A549 (cell line): Measurements from ENCODE around the gene NEXN. TPM values are rescaled to one million over a fixed set of nuclear protein-coding genes. Genes with fewer than 3 reads are reported as not detected.

Experiments used
- ATAC-seq, 2 experiments: fragments of 200-7000 bp in 1 of 2; fragments of >200 bp in 1 of 2; cut with Nextera tagmentation in 1 of 2; cut with Tn5 transposase in 1 of 2; 3 replicates each; pipeline versions ENCODE4 v1.8.0 to v1.9.1; 2018 to 2020; ENCODE audit warnings: mild to moderate bottlenecking in 1 of 2, moderate library complexity in 1 of 2
- CTCF ChIA-PET: fragments of 300-600 bp; sonication (Branson Sonifier 250); formaldehyde crosslinking; extraction: SDS; loops from one replicate; lab custom pipeline; 2021; ENCODE audit warnings: antibody characterized with exemption, inconsistent platforms; lab: Yijun Ruan, JAX
- POLR2A ChIA-PET: fragments of 350-600 bp; formaldehyde crosslinking; extraction: SDS; loops from one replicate; lab custom pipeline; 2021; ENCODE audit warnings: antibody characterized with exemption, inconsistent platforms; lab: Yijun Ruan, JAX
- DNase-seq, 2 experiments: peaks; one replicate each; pipeline versions ENCODE4 v3.0.0 to v3.0.0-alpha.2; 2011 to 2016; ENCODE audit warnings: low read depth in 1 of 2, low spot score in 1 of 2
- FAIRE-seq: peaks from 2 replicates; lab custom pipeline; 2011; peaks lifted over from hg19 to GRCh38; lab: Jason Lieb, UNC
- H3K27ac ChIP-seq, 2 experiments: fragments of >200 bp; sonication (Bioruptor Twin); formaldehyde crosslinking; 3 replicates each; pipeline ENCODE4 v1.5.1; 2016 to 2017
- H3K4me1 ChIP-seq: fragments of >200 bp; sonication (Bioruptor Twin); formaldehyde crosslinking; 3 replicates; pipeline ENCODE4 v1.6.1; 2016
- H3K4me2 ChIP-seq: fragments of >200 bp; sonication (Bioruptor Twin); formaldehyde crosslinking; 3 replicates; pipeline ENCODE4 v1.6.1; 2016
- H3K4me3 ChIP-seq: fragments of >200 bp; sonication (Bioruptor Twin); formaldehyde crosslinking; 3 replicates; pipeline ENCODE4 v1.5.1; 2016
- H3K9me3 ChIP-seq: fragments of >200 bp; sonication (Bioruptor Twin); formaldehyde crosslinking; 3 replicates; pipeline ENCODE4 v1.6.1; 2016
- CBX8 ChIP-seq: fragments of 200-600 bp; sonication (generic); IDR thresholded peaks from 2 replicates; pipeline ENCODE4 v1.6.1; 2016
- CEBPB ChIP-seq, 2 experiments: fragments of >200 bp in 1 of 2; sonication (Bioruptor Twin) in 1 of 2; formaldehyde crosslinking in 1 of 2; IDR thresholded peaks; 2 replicates each; pipeline ENCODE4 v1.6.1; 2012 to 2016
- CHD2 ChIP-seq: fragments of 150-350 bp; IDR thresholded peaks from 2 replicates; pipeline ENCODE4 v1.6.1; 2014; ENCODE audit warnings: low read length; ENCODE audit not compliant: partially characterized antibody
- ESRRA ChIP-seq: fragments of 150-350 bp; IDR thresholded peaks from 2 replicates; pipeline ENCODE4 v1.6.1; 2014; ENCODE audit warnings: mild to moderate bottlenecking, low read length, borderline replicate concordance
- FOSL2 ChIP-seq, 2 experiments: fragments of 450-650 bp in 1 of 2; fragments of >200 bp in 1 of 2; sonication (Bioruptor Twin) in 1 of 2; formaldehyde crosslinking; IDR thresholded peaks; 2 replicates each; pipeline versions ENCODE4 v1.5.0 to v1.6.1; 2016 to 2020; ENCODE audit warnings: mild to moderate bottlenecking in 1 of 2, moderate library complexity in 1 of 2
- FOXS1 ChIP-seq: fragments of 250-450 bp; sonication (Bioruptor Pico); IDR thresholded peaks from 2 replicates; pipeline ENCODE4 v1.5.0; 2020; ENCODE audit warnings: mild to moderate bottlenecking, moderate library complexity
- GATA3 ChIP-seq: IDR thresholded peaks from 2 replicates; pipeline ENCODE4 v1.6.1; 2012; ENCODE audit warnings: borderline replicate concordance
- HDAC2 ChIP-seq: fragments of 200-600 bp; sonication (generic); IDR thresholded peaks from 2 replicates; pipeline ENCODE4 v1.6.1; 2016
- HEYL ChIP-seq: fragments of 250-450 bp; sonication (Bioruptor Pico); IDR thresholded peaks from 2 replicates; pipeline ENCODE4 v1.8.0; 2021; ENCODE audit warnings: mild to moderate bottlenecking, moderate library complexity
- JUN ChIP-seq, 2 experiments: fragments of >200 bp; sonication (Bioruptor Twin); formaldehyde crosslinking; IDR thresholded peaks; 2 replicates in 1 of 2; 3 replicates in 1 of 2; pipeline ENCODE4 v1.6.1; 2016 to 2017
- KDM5A ChIP-seq: fragments of 200-600 bp; sonication (generic); IDR thresholded peaks from 2 replicates; pipeline ENCODE4 v1.6.1; 2016; ENCODE audit warnings: antibody characterized with exemption, mild to moderate bottlenecking
- MAZ ChIP-seq: fragments of 150-350 bp; IDR thresholded peaks from 2 replicates; pipeline ENCODE4 v1.6.1; 2014; ENCODE audit warnings: antibody characterized with exemption, low read depth, low read length, borderline replicate concordance
- NFE2L2 ChIP-seq: fragments of 150-350 bp; conservative IDR thresholded peaks from 2 replicates; pipeline ENCODE4 v1.6.1; 2014; ENCODE audit warnings: low read length
- NPAS2 ChIP-seq: fragments of 250-450 bp; sonication (Bioruptor Pico); IDR thresholded peaks from 2 replicates; pipeline ENCODE4 v1.8.0; 2022; ENCODE audit warnings: mild to moderate bottlenecking, moderate library complexity, borderline replicate concordance
- PHF8 ChIP-seq: fragments of 200-600 bp; sonication (generic); IDR thresholded peaks from 2 replicates; pipeline ENCODE4 v1.6.1; 2016; ENCODE audit warnings: low read depth, mild to moderate bottlenecking, antibody characterized with exemption, moderate library complexity, borderline replicate concordance
- POLR2A ChIP-seq: IDR thresholded peaks from 2 replicates; pipeline ENCODE4 v1.6.1; 2012; ENCODE audit warnings: mild to moderate bottlenecking, low read length
- POLR2AphosphoS2 ChIP-seq: conservative IDR thresholded peaks from 2 replicates; pipeline ENCODE4 v1.6.1; 2012; ENCODE audit warnings: low read length, improper control_type of control experiment, inconsistent platforms
- RAD21 ChIP-seq, 2 experiments: fragments of >200 bp in 1 of 2; sonication (Bioruptor Twin) in 1 of 2; formaldehyde crosslinking in 1 of 2; IDR thresholded peaks in 1 of 2; conservative IDR thresholded peaks in 1 of 2; 2 replicates in 1 of 2; 3 replicates in 1 of 2; pipeline ENCODE4 v1.6.1; 2012 to 2018; ENCODE audit warnings: inconsistent platforms in 1 of 2
- RARB ChIP-seq: fragments of 250-450 bp; sonication (Bioruptor Pico); IDR thresholded peaks from 2 replicates; pipeline ENCODE4 v1.8.0; 2021; ENCODE audit warnings: mild to moderate bottlenecking, moderate library complexity
- RCOR1 ChIP-seq: fragments of 150-350 bp; IDR thresholded peaks from 2 replicates; pipeline ENCODE4 v1.6.1; 2014; ENCODE audit warnings: antibody characterized with exemption, low read length, low read depth
- RFX5 ChIP-seq: fragments of 450-650 bp; IDR thresholded peaks from 2 replicates; pipeline ENCODE4 v1.7.1; 2014; ENCODE audit warnings: antibody characterized with exemption, mild to moderate bottlenecking, moderate library complexity
- RNF2 ChIP-seq: fragments of 200-600 bp; sonication (generic); IDR thresholded peaks from 2 replicates; pipeline ENCODE4 v1.6.1; 2016; ENCODE audit warnings: low read depth, mild to moderate bottlenecking, antibody characterized with exemption, moderate library complexity, borderline replicate concordance
- SMC3 ChIP-seq: fragments of >200 bp; sonication (Bioruptor Twin); formaldehyde crosslinking; IDR thresholded peaks from 3 replicates; pipeline ENCODE4 v1.6.1; 2018; ENCODE audit warnings: inconsistent platforms
- TP53 ChIP-seq: fragments of 250-450 bp; sonication (Bioruptor Pico); IDR thresholded peaks from 2 replicates; pipeline ENCODE4 v1.5.0; 2021; ENCODE audit warnings: mild to moderate bottlenecking, moderate library complexity
- ZNF302 ChIP-seq: fragments of 250-450 bp; sonication (Bioruptor Pico); IDR thresholded peaks from 2 replicates; pipeline ENCODE4 v1.9.0; 2021; ENCODE audit warnings: inconsistent platforms, mild to moderate bottlenecking, moderate library complexity
- ZSCAN20 ChIP-seq: fragments of 250-450 bp; sonication (Bioruptor Pico); IDR thresholded peaks from 2 replicates; pipeline ENCODE4 v1.8.0; 2022; ENCODE audit warnings: mild to moderate bottlenecking, moderate library complexity
- WGBS: methylation state at CpG from one replicate; pipeline ENCODE4 v1.1.6; 2017; ENCODE audit errors: missing lambda C conversion rate; 5-methylcytosine and 5-hydroxymethylcytosine counted together
- polyA plus RNA-seq, 4 experiments: library from polyadenylated mRNA; depleted of rRNA in 3 of 4; stranded (reverse); fragments of >200 nt; fragmentation: RNase III in 1 of 4; extraction: RNeasy Plus Mini Kit Qiagen cat#74134 plus additional on column Dnase treatment in 1 of 4; gene quantifications; 2 replicates in 3 of 4; 3 replicates in 1 of 4; pipeline ENCODE4 v1.2.3, GENCODE V29; 2011 to 2017
- TF ChIP-seq, protein P1 (sequence below): IDR thresholded peaks from 2 replicates; pipeline ENCODE4 v1.6.1; 2012
- TF ChIP-seq, protein P2 (sequence below): fragments of 250-450 bp; sonication (Bioruptor Pico); IDR thresholded peaks from 2 replicates; pipeline ENCODE4 v1.5.0; 2020; ENCODE audit warnings: low read depth, mild to moderate bottlenecking, moderate library complexity
- TF ChIP-seq, protein P3 (sequence below): fragments of 150-350 bp; IDR thresholded peaks from 2 replicates; pipeline ENCODE4 v1.6.1; 2014; ENCODE audit warnings: low read depth, mild to moderate bottlenecking, low read length
- TF ChIP-seq, protein P4 (sequence below): fragments of >200 bp; sonication (Bioruptor Twin); formaldehyde crosslinking; IDR thresholded peaks from 2 replicates; pipeline ENCODE4 v1.6.1; 2016

The NEXN gene
- polyA plus RNA-seq, 2 of the 4 experiments (the other 2 are of a cell fraction) = 1.8 to 8.2 TPM

- 90% methylated on average over 1 of the region's 1 CpG for WGBS
- H3K4me2 ChIP-seq = no peak overlapping the region
- no peak for TF ChIP-seq SMC3
- no peak for ATAC-seq
- CTCF ChIA-PET = no interaction called here
- POLR2A ChIA-PET = no interaction called here
- no peaks in the 10 kb centered on the region for H3K4me1 ChIP-seq
- no peaks in the 10 kb centered on the region for H3K9me3 ChIP-seq
- no peak overlapping the region for H3K4me3 ChIP-seq
- no peak overlapping the region for H3K27ac ChIP-seq
- DNase-seq = no peak
- FAIRE-seq = no peak
These were observed 38.3 kb upstream of the NEXN start for GRCh38 chr1:77850082-77850481.

- H3K4me1 ChIP-seq = no peaks in the 10 kb centered on the region
- no peak for TF ChIP-seq CBX8
- no peak for TF ChIP-seq RNF2
- TF ChIP-seq, protein P1, sequence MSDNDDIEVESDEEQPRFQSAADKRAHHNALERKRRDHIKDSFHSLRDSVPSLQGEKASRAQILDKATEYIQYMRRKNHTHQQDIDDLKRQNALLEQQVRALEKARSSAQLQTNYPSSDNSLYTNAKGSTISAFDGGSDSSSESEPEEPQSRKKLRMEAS = no peak
- TF ChIP-seq KDM5A = no peak
- TF ChIP-seq, protein P2, sequence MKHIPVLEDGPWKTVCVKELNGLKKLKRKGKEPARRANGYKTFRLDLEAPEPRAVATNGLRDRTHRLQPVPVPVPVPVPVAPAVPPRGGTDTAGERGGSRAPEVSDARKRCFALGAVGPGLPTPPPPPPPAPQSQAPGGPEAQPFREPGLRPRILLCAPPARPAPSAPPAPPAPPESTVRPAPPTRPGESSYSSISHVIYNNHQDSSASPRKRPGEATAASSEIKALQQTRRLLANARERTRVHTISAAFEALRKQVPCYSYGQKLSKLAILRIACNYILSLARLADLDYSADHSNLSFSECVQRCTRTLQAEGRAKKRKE (CRISPR knock-in tag) = no peak
- H3K4me2 ChIP-seq = no peak overlapping the region
- no peaks in the 10 kb centered on the region for H3K9me3 ChIP-seq
- 85% methylated on average over 4 of the region's 4 CpGs for WGBS
- ChIA-PET CTCF (no interaction called here), POLR2A (no interaction called here)
- H3K27ac ChIP-seq = no peak overlapping the region
- DNase-seq (no peak), ATAC-seq (no peak), FAIRE-seq (no peak)
- H3K4me3 ChIP-seq = no peak overlapping the region
These were observed 30.9 kb upstream of the NEXN start for GRCh38 chr1:77857552-77857951.

DNA sequence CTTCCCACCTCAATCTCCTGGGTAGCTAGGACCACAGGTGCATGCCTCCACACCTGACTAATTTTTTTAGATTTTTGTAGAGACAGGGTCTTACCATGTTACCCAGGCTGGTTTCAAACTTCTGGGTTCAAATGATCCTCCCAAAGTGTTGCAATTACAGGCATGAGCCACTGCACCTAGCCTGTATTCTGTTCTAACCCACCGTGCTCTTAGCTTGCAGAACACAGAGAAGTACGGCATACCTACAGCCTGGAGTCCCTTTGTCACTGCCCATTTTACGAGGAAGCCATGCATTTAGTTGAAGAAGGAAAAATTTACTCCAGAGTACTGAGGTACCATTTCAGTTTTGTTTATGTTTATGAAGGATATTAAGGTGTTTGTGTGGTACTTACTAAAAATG is 29.7 kb upstream of the NEXN start:
- H3K9me3 ChIP-seq = no peaks in the 10 kb centered on the region
- ChIA-PET CTCF (interaction anchor here (0.7 kb wide), 1 partner anchor 7 kb away, joined by 4 read pairs; no protein-coding TSS in a partner anchor), POLR2A (no interaction called here)
- no peak overlapping the region for H3K4me2 ChIP-seq
- FAIRE-seq (no peak), ATAC-seq (no peak), DNase-seq (no peak)
- H3K4me1 ChIP-seq = no peaks in the 10 kb centered on the region
- H3K4me3 ChIP-seq = no peak overlapping the region
- TF ChIP-seq PHF8 (no peak), NPAS2 (no peak), CEBPB (IDR thresholded peaks at IDR 0.05) (no peak), JUN (IDR thresholded peaks at IDR 0.05) (no peak), CHD2 (no peak), RARB (no peak), CBX8 (no peak), ESRRA (no peak), ZSCAN20 (CRISPR knock-in tag) (no peak), SMC3 (no peak)
- TF ChIP-seq, protein P1 = no peak
- 82% methylated on average over 3 of the region's 3 CpGs for WGBS
- H3K27ac ChIP-seq = no peak overlapping the region

GRCh38 chr1:77859248-77859647 is 29.2 kb upstream of the NEXN start:
- CTCF ChIA-PET = no interaction called here
- Histone ChIP-seq H3K27ac (no peak overlapping the region), H3K4me3 (no peak overlapping the region), H3K4me1 (no peaks in the 10 kb centered on the region), H3K4me2 (no peak overlapping the region), H3K9me3 (no peaks in the 10 kb centered on the region)
- FAIRE-seq (no peak), DNase-seq (no peak), ATAC-seq (no peak)
- POLR2A ChIA-PET = no interaction called here
- no peak for TF ChIP-seq ZNF302 (CRISPR knock-in tag)
- TF ChIP-seq, protein P3, sequence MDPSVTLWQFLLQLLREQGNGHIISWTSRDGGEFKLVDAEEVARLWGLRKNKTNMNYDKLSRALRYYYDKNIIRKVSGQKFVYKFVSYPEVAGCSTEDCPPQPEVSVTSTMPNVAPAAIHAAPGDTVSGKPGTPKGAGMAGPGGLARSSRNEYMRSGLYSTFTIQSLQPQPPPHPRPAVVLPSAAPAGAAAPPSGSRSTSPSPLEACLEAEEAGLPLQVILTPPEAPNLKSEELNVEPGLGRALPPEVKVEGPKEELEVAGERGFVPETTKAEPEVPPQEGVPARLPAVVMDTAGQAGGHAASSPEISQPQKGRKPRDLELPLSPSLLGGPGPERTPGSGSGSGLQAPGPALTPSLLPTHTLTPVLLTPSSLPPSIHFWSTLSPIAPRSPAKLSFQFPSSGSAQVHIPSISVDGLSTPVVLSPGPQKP = no peak
- TF ChIP-seq RAD21 (conservative IDR thresholded peaks at IDR 0.05 in 1 of 2, IDR thresholded peaks at IDR 0.05 in 1 of 2) = no peak
- no peak for TF ChIP-seq MAZ
- no peak for TF ChIP-seq HEYL (CRISPR knock-in tag)
- TF ChIP-seq FOXS1 (CRISPR knock-in tag) = no peak
- no peak for TF ChIP-seq ZSCAN20 (CRISPR knock-in tag)
- TF ChIP-seq, protein P4, sequence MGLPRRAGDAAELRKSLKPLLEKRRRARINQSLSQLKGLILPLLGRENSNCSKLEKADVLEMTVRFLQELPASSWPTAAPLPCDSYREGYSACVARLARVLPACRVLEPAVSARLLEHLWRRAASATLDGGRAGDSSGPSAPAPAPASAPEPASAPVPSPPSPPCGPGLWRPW = no peak
- no peak for TF ChIP-seq RCOR1
- TF ChIP-seq POLR2A = no peak
- no peak for TF ChIP-seq TP53 (CRISPR knock-in tag)
- no peak for TF ChIP-seq FOSL2 (IDR thresholded peaks at IDR 0.05)
- no peak for TF ChIP-seq FOSL2 (CRISPR knock-in tag; IDR thresholded peaks at IDR 0.05)
- TF ChIP-seq GATA3 = no peak
- TF ChIP-seq NFE2L2 = no peak
- no peak for TF ChIP-seq POLR2AphosphoS2
- no peak for TF ChIP-seq HDAC2
- no peak for TF ChIP-seq RFX5
- 72% methylated on average over 2 of the region's 2 CpGs for WGBS
